Heart left ventricle (tissue), 16 donors: ENCODE data around the gene DEFB125. TPM values are rescaled to one million over a fixed set of nuclear protein-coding genes. Genes with fewer than 3 reads are reported as not detected.

ENCODE experiments used
- ATAC-seq, 4 donors: fragments of 200-7000 bp; cut with Tn5 transposase; one replicate each; pipeline ENCODE4 v1.9.1; 2020 to 2022; ENCODE audit warnings: moderate library complexity in 4 of 4, mild to moderate bottlenecking in 3 of 4, moderate number of reproducible peaks in 1 of 4
- DNase-seq, 5 donors: peaks; one replicate each; pipeline ENCODE4 v3.0.0-alpha.2; 2020
- H3K27ac ChIP-seq, 12 donors: fragments of 200-600 bp; sonication (generic) in 4 of 12; one replicate each; pipeline versions ENCODE4 v1.5.0 to v1.8.0; 2016 to 2022; ENCODE audit warnings: mild to moderate bottlenecking in 2 of 12
- H3K27me3 ChIP-seq, 9 donors: fragments of 200-600 bp; sonication (generic) in 2 of 9; one replicate each; pipeline versions ENCODE4 v1.5.1 to v1.8.0; 2016 to 2022; ENCODE audit warnings: mild to moderate bottlenecking in 3 of 9
- H3K36me3 ChIP-seq, 9 donors: fragments of 200-600 bp; sonication (generic) in 2 of 9; one replicate each; pipeline versions ENCODE4 v1.5.0 to v1.8.0; 2018 to 2022; ENCODE audit warnings: mild to moderate bottlenecking in 2 of 9
- H3K4me1 ChIP-seq, 12 donors: fragments of 200-600 bp; sonication (generic) in 4 of 12; one replicate each; pipeline versions ENCODE4 v1.5.0 to v1.8.0; 2016 to 2022; ENCODE audit warnings: mild to moderate bottlenecking in 3 of 12
- H3K4me3 ChIP-seq, 12 donors: fragments of 200-600 bp; sonication (generic) in 4 of 12; one replicate each; pipeline versions ENCODE4 v1.5.0 to v1.8.0; 2017 to 2022; ENCODE audit warnings: mild to moderate bottlenecking in 9 of 12, moderate library complexity in 4 of 12
- H3K9me3 ChIP-seq, 12 donors: fragments of 200-600 bp; sonication (generic) in 4 of 12; one replicate each; pipeline versions ENCODE4 v1.5.0 to v1.8.0; 2016 to 2022; ENCODE audit warnings: mild to moderate bottlenecking in 1 of 12
- POLR2A ChIP-seq, 2 donors: fragments of 450-650 bp; IDR thresholded peaks; one replicate each; pipeline ENCODE4 v1.6.1; 2017; ENCODE audit warnings: antibody characterized with exemption in 2 of 2, mild to moderate bottlenecking in 2 of 2, moderate library complexity in 2 of 2
- WGBS, 4 donors: extraction: QIAGEN DNeasy Blood & Tissue Kit in 2 of 4; methylation state at CpG; one replicate each; pipeline versions ENCODE4 v1.1.5 to v1.1.7; 2013 to 2018; 5-methylcytosine and 5-hydroxymethylcytosine counted together
- intact Hi-C, 10 donors: fragments of 100-400 bp; cut with DNase I; formaldehyde crosslinking; loops; one replicate each; pipeline versions ENCODE4 v1.11.1 to v1.14.2; 2022
- polyA plus RNA-seq, 2 donors: library from polyadenylated mRNA; stranded (reverse); fragments of 200-250 nt; gene quantifications; one replicate each; pipeline ENCODE4 v1.2.3, GENCODE V29; 2013
- total RNA-seq, 9 donors: library from RNA; depleted of rRNA in 2 of 9; stranded (reverse); fragments of >200 nt in 2 of 9; fragmentation: NEBNext Ultra II Directional in 3 of 9; extraction: Animal tissue kit (Norgen Biotek cat#: 25700) in 3 of 9; gene quantifications; one replicate each; pipeline versions ENCODE4 v1.1.0 to v1.2.4, GENCODE V29; 2016 to 2023
- TF ChIP-seq, protein P1 (sequence below), 12 donors: fragments of 200-600 bp; sonication (generic) in 4 of 12; IDR thresholded peaks; one replicate each; pipeline versions ENCODE4 v1.5.0 to v1.8.0; 2018 to 2022; ENCODE audit warnings: antibody characterized with exemption in 12 of 12, mild to moderate bottlenecking in 5 of 12
- donor health status: ischemic (EF 13 %, LVEDD 7.1; RV severe dilation, severe dysfunction).
- donor health status: healthy with polysubstance abuse.
- donor health status: DM: no; HTN: yes; CAD: no.
- donor health status: DM: no; HTN: no; CAD: no.
- donor health status: ischemic (EF 25% LVEDD 6.9; RV normal size, moderate dysfunction).
- donor health status: ischemic (EF 25% LVEDD 5.7; RV mildly dilated, moderate dysfunction).
- donor health status: healthy.
- donor health status: DM: yes; HTN: yes; CAD: no.
- donor health status: ischemic (EF 35%, LVEDD 5.7; RV mildly dilated, moderate dysfunction).
- donor health status: nonischemic (EF 11% LVEDD 7.7; RV severe dilation, severe dysfunction).
- donor health status: DM: yes; HTN: yes; CAD: no.
- donor health status: PGD.
- donor health status: ischemic (EF 29% LVEDD 5.4; RV normal size, mild dysfunction).
- donor health status: nonischemic (EF 23%, LVEDD 6.1; RV moderate dilation, normal function).

DEFB125 gene
- total and polyA plus RNA-seq, 11 donors: not detected

DNA sequence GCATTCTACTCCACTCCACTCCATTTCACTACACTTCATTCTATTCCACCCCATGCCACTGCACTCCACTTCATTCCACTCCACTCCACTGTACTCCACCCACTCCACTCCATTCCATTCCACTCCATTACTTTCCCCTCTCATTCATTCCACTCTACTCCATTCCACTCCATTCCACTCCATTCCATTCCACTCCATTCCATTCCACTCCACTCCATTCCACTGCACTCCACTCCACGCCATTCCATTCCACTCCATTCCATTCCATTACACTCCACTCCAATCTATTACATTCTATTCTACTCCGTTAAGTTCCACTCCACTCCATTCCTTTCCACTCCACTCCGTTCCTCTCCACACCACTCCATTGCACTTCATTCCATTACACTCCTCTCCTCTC lies 25.0 kb upstream of the DEFB125 start:
- ATAC-seq: peak in 1 of 4 donors; percentile 47
- TF ChIP-seq POLR2A (IDR thresholded peaks at IDR 0.05): no peak
- TF ChIP-seq, protein P1, sequence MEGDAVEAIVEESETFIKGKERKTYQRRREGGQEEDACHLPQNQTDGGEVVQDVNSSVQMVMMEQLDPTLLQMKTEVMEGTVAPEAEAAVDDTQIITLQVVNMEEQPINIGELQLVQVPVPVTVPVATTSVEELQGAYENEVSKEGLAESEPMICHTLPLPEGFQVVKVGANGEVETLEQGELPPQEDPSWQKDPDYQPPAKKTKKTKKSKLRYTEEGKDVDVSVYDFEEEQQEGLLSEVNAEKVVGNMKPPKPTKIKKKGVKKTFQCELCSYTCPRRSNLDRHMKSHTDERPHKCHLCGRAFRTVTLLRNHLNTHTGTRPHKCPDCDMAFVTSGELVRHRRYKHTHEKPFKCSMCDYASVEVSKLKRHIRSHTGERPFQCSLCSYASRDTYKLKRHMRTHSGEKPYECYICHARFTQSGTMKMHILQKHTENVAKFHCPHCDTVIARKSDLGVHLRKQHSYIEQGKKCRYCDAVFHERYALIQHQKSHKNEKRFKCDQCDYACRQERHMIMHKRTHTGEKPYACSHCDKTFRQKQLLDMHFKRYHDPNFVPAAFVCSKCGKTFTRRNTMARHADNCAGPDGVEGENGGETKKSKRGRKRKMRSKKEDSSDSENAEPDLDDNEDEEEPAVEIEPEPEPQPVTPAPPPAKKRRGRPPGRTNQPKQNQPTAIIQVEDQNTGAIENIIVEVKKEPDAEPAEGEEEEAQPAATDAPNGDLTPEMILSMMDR (IDR thresholded peaks at IDR 0.05): no peak
- intact Hi-C loops: no loop called here
- Histone ChIP-seq H3K27me3 (peaks cover 0 to 11% (median 0%) of the 10 kb centered on the region in 9 donors), H3K4me3 (no peak overlapping the region), H3K4me1 (no peaks in the 10 kb centered on the region), H3K27ac (no peak overlapping the region), H3K9me3 (peaks cover 0 to 2% (median 0%) of the 10 kb centered on the region in 12 donors), H3K36me3 (no peaks in the 10 kb centered on the region)
- DNase-seq: no peak
- 71 to 82% (median 76%) methylated on average over 3 of the region's 3 CpGs for WGBS, 4 donors

DNA sequence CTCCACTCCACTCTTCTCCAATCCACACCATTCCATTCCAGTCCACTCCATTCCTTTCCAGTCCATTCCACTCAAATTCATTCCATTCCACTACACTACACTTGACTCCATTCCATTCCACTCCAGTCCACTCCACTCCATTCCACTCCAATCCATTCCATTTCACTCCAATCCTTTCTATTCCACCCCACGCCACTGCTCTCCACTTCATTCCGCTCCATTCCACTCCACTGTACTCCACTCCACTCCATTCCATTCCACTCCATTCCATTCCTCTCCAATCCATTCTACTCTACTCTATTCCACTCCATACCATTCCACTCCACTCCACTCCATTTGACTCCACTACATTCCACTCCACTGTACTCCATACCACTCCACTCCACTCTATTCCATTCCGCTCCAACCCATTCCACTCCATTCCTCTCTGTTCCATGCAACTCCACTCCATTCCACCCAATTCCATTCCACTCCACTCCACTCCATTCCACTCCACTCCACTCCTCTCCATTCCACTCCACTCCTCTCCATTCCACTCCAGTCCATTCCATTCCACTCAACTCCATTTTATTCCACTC lies 23.4 kb upstream of the DEFB125 start:
- intact Hi-C loops: no loop called here
- ATAC-seq (peak in 1 of 4 donors; percentile 19), DNase-seq (no peak)
- no peak for TF ChIP-seq POLR2A (IDR thresholded peaks at IDR 0.05)
- TF ChIP-seq, protein P1 (IDR thresholded peaks at IDR 0.05): no peak
- 76 to 94% (median 91%) methylated on average over 3 of the region's 3 CpGs for WGBS, 4 donors
- H3K9me3 ChIP-seq: peaks cover 0 to 2% (median 0%) of the 10 kb centered on the region in 12 donors
- H3K27ac ChIP-seq: no peak overlapping the region
- H3K36me3 ChIP-seq: no peaks in the 10 kb centered on the region
- no peaks in the 10 kb centered on the region for H3K4me1 ChIP-seq
- H3K4me3 ChIP-seq: no peak overlapping the region
- H3K27me3 ChIP-seq: peaks cover 0 to 24% (median 7%) of the 10 kb centered on the region in 9 donors

DNA sequence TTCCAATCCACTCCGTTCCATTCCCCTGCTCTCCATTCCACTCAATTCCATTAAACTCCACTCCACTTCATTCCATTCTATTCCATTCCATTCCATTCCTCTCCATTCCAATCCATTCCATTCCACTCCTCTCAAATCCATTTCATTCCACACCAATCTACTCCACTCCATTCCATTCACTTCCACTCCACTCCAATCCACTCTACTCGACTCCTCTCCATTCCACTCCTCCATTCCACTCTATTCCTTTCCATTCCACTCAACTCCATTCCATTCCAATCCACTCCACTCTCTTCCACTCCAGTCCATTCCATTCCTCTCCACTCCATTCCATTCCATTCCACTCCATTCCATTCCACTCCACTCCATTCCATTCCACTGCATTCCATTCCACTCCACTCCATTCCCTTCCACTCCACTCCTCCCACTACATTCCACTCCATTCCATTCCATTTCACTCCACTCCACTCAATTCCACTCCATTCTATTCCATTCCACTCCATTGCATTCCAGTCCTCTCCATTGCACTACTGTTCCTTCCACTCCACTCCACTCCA lies 22.6 kb upstream of the DEFB125 start:
- TF ChIP-seq, protein P1 (IDR thresholded peaks at IDR 0.05): no peak
- TF ChIP-seq POLR2A (IDR thresholded peaks at IDR 0.05): no peak
- ATAC-seq: peak in 2 of 4 donors; percentile 28 to 47
- H3K36me3 ChIP-seq: no peaks in the 10 kb centered on the region
- no peak overlapping the region for H3K4me3 ChIP-seq
- H3K27me3 ChIP-seq: peaks cover 0 to 29% (median 7%) of the 10 kb centered on the region in 9 donors
- peaks cover 0 to 2% (median 0%) of the 10 kb centered on the region in 12 donors for H3K9me3 ChIP-seq
- intact Hi-C loops: no loop called here
- 76 to 84% (median 78%) methylated on average over 2 of the region's 2 CpGs for WGBS, 4 donors
- H3K27ac ChIP-seq: no peak overlapping the region
- DNase-seq: no peak
- no peaks in the 10 kb centered on the region for H3K4me1 ChIP-seq

DNA sequence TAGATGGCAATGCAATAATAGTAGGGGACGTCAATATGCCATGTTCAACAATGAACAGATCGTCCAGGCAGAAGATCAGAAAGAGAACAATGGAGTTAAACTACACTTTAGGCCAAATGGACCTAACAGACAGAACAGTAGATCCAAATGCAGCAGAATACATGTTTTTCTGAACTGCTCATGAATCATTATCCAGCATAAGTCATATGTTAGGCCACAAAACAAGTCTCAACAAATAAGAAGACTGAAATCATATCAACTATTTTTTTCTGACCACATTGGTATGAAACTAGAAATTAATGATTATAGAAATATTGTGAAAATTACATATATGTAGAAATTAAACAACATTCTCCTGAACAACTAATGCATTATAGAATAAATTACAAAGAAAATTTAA lies 10.2 kb upstream of the DEFB125 start:
- H3K27me3 ChIP-seq: peaks cover 0 to 10% (median 0%) of the 10 kb centered on the region in 9 donors
- no peak overlapping the region for H3K4me3 ChIP-seq
- ATAC-seq: no peak
- no peaks in the 10 kb centered on the region for H3K36me3 ChIP-seq
- H3K9me3 ChIP-seq: peaks cover 0 to 25% (median 0%) of the 10 kb centered on the region in 12 donors
- no peak for DNase-seq
- no peaks in the 10 kb centered on the region for H3K4me1 ChIP-seq
- no peak overlapping the region for H3K27ac ChIP-seq
- intact Hi-C loops: no loop called here
- TF ChIP-seq POLR2A (IDR thresholded peaks at IDR 0.05): no peak
- TF ChIP-seq, protein P1 (IDR thresholded peaks at IDR 0.05): no peak
- 44 to 50% (median 47%) methylated on average over 2 of the region's 2 CpGs for WGBS, 4 donors
